HG02870 (cell line): ENCODE results near the gene PDP2.

Experiments used
- ATAC-seq: cut with Tn5 transposase; IDR thresholded peaks from one replicate; pipeline ENCODE4 v1.9.1; 2021; ENCODE audit warnings: mild to moderate bottlenecking, moderate library complexity; ENCODE audit not compliant: unreplicated experiment

The PDP2 gene

GRCh38 chr16:66901626-66902025, 21.3 kb downstream of the PDP2 start:
- ATAC-seq, result no peak

- ATAC-seq, result no peak
These were observed 22.6 kb downstream of the PDP2 start for GRCh38 chr16:66902648-66903543.

GRCh38 chr16:66903544-66904427, 23.5 kb downstream of the PDP2 start:
- no peak for ATAC-seq

GRCh38 chr16:66904428-66904845, 24.1 kb downstream of the PDP2 start:
- ATAC-seq, result no peak

GRCh38 chr16:66904846-66905632, 24.7 kb downstream of the PDP2 start:
- ATAC-seq, result no peak

GRCh38 chr16:66905633-66906539, 25.6 kb downstream of the PDP2 start:
- ATAC-seq, result no peak

- no peak for ATAC-seq
These were observed 26.9 kb downstream of the PDP2 start for GRCh38 chr16:66906916-66907836.

- no peak for ATAC-seq
These were observed 27.8 kb downstream of the PDP2 start for GRCh38 chr16:66908116-66908515.

GRCh38 chr16:66908762-66909559, 28.6 kb downstream of the PDP2 start:
- no peak for ATAC-seq

GRCh38 chr16:66910175-66910940, 30.0 kb downstream of the PDP2 start:
- ATAC-seq, result no peak

- ATAC-seq, result no peak
These were observed 30.8 kb downstream of the PDP2 start for GRCh38 chr16:66911112-66911511.

GRCh38 chr16:66911801-66912200, 31.5 kb downstream of the PDP2 start:
- ATAC-seq, result no peak

- no peak for ATAC-seq
These were observed 32.8 kb downstream of the PDP2 start for GRCh38 chr16:66913081-66913480.

- ATAC-seq, result no peak
These were observed 33.4 kb downstream of the PDP2 start for GRCh38 chr16:66913711-66914110.

GRCh38 chr16:66914541-66914940, 34.2 kb downstream of the PDP2 start:
- ATAC-seq, result no peak

- ATAC-seq, result no peak
These were observed 34.7 kb downstream of the PDP2 start for GRCh38 chr16:66915041-66915440.

GRCh38 chr16:66916518-66916917, 36.2 kb downstream of the PDP2 start:
- no peak for ATAC-seq
